Smooth muscle cell (in vitro differentiated cells): ENCODE data around the gene SPPL2B. TPM values are rescaled to one million over a fixed set of nuclear protein-coding genes. Genes with fewer than 3 reads are reported as not detected.

Experiments used
- DNase-seq: peaks from one replicate; lab custom pipeline; 2025; ENCODE audit not compliant: unreplicated experiment; lab: John Stamatoyannopoulos, UW
- H2AFZ ChIP-seq: fragments of 200-600 bp; sonication (generic); 2 replicates; pipeline ENCODE4 v1.6.0; 2016; ENCODE audit warnings: antibody characterized with exemption, low read depth, mild to moderate bottlenecking
- H3F3A ChIP-seq: fragments of 200-600 bp; sonication (generic); 2 replicates; pipeline ENCODE4 v1.6.0; 2017; ENCODE audit warnings: antibody characterized with exemption, low read depth
- H3K27ac ChIP-seq: fragments of 200-600 bp; sonication (generic); 2 replicates; pipeline ENCODE4 v1.5.1; 2016; ENCODE audit warnings: low read depth, mild to moderate bottlenecking
- H3K27me3 ChIP-seq: fragments of 200-600 bp; sonication (generic); 2 replicates; pipeline ENCODE4 v1.6.1; 2016; ENCODE audit warnings: low read depth, mild to moderate bottlenecking
- H3K36me3 ChIP-seq: fragments of 200-600 bp; sonication (generic); 2 replicates; pipeline ENCODE4 v1.5.1; 2016; ENCODE audit warnings: low read depth
- H3K4me1 ChIP-seq: fragments of 200-600 bp; sonication (generic); 2 replicates; pipeline ENCODE4 v1.5.1; 2016; ENCODE audit warnings: low read depth
- H3K4me2 ChIP-seq: fragments of 200-600 bp; sonication (generic); 2 replicates; pipeline ENCODE4 v1.6.0; 2016; ENCODE audit warnings: mild to moderate bottlenecking
- H3K4me3 ChIP-seq: fragments of 200-600 bp; sonication (generic); 2 replicates; pipeline ENCODE4 v1.5.1; 2016; ENCODE audit warnings: mild to moderate bottlenecking
- H3K79me2 ChIP-seq: fragments of 200-600 bp; sonication (generic); 2 replicates; pipeline ENCODE4 v1.6.0; 2016; ENCODE audit warnings: low read depth, mild to moderate bottlenecking
- H3K9ac ChIP-seq: fragments of 200-600 bp; sonication (generic); 2 replicates; pipeline ENCODE4 v1.6.0; 2016; ENCODE audit warnings: low read depth
- H3K9me3 ChIP-seq: fragments of 200-600 bp; sonication (generic); replicated peaks from 2 replicates; pipeline ENCODE4 v1.5.1; 2016; ENCODE audit warnings: low read depth
- H4K20me1 ChIP-seq: fragments of 200-600 bp; sonication (generic); 2 replicates; pipeline ENCODE4 v1.6.0; 2016; ENCODE audit warnings: low read depth
- WGBS: methylation state at CpG from one replicate; pipeline ENCODE4 v1.1.7; 2016; ENCODE audit warnings: low lambda C conversion rate; 5-methylcytosine and 5-hydroxymethylcytosine counted together
- polyA plus RNA-seq: library from polyadenylated mRNA; unstranded; fragments of >200 nt; fragmentation: Nextera tagmentation; extraction: Ambion mirVana; gene quantifications from 2 replicates; pipeline ENCODE4 v1.2.1, GENCODE V29; 2016
- total RNA-seq: library from RNA; depleted of rRNA; stranded (reverse); fragments of >200 nt; gene quantifications from 2 replicates; pipeline ENCODE4 v1.2.3, GENCODE V29; 2014
- TF ChIP-seq, protein P1 (sequence below): fragments of 200-600 bp; sonication (generic); IDR thresholded peaks from 2 replicates; pipeline ENCODE4 v1.5.1; 2017; ENCODE audit warnings: borderline replicate concordance, mild to moderate bottlenecking, antibody characterized with exemption; ENCODE audit not compliant: insufficient read depth, poor library complexity, severe bottlenecking

Gene SPPL2B
- total and polyA plus RNA-seq, 2 experiments from 2014 or later = 53.6 to 54.7 TPM

DNA sequence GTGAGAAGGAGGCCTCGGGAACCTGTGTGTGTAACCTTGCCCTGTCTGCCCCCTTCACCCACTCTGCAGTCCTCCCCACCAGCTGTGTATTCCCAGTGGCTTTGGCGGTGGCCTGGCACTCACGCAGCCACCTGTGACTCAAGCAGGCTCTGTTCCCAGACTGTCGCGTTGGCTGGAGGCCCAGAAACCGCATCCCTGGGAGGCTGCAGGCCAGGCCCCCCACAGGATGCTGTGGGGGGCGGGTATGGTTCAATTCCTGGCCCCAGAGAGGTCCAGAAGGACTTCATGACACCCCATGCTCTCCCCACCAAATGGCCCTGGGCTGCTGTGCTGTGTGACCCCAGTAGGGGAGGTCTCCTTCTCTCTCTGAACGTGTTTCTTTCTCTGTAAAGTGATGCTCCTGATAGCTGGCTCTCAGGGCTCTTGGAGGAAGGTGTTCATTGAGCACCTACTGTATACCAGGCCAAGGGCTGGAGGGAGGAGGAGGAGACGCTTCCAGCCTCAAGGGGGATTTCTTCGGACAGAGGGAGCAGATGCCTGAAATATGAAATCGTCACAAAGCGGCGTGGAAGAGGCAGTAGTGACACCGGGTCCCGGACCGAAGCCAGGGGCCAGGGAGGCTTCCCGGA, 18.6 kb upstream of the SPPL2B start:
- Histone ChIP-seq H3K4me3 (no peak overlapping the region), H3K9ac (no peak overlapping the region), H4K20me1 (no peaks in the 10 kb centered on the region), H3K27me3 (peaks cover 16% of the 10 kb centered on the region), H3K36me3 (no peaks in the 10 kb centered on the region), H3K4me2 (no peak overlapping the region), H3K79me2 (no peaks in the 10 kb centered on the region), H3K4me1 (no peaks in the 10 kb centered on the region), H2AFZ (no peak overlapping the region), H3K9me3 (no peaks in the 10 kb centered on the region), H3K27ac (no peak overlapping the region), H3F3A (no peaks in the 10 kb centered on the region)
- whole genome bisulfite sequencing = 79% methylated on average over 17 of the region's 17 CpGs
- no peak for DNase-seq
- TF ChIP-seq, protein P1, sequence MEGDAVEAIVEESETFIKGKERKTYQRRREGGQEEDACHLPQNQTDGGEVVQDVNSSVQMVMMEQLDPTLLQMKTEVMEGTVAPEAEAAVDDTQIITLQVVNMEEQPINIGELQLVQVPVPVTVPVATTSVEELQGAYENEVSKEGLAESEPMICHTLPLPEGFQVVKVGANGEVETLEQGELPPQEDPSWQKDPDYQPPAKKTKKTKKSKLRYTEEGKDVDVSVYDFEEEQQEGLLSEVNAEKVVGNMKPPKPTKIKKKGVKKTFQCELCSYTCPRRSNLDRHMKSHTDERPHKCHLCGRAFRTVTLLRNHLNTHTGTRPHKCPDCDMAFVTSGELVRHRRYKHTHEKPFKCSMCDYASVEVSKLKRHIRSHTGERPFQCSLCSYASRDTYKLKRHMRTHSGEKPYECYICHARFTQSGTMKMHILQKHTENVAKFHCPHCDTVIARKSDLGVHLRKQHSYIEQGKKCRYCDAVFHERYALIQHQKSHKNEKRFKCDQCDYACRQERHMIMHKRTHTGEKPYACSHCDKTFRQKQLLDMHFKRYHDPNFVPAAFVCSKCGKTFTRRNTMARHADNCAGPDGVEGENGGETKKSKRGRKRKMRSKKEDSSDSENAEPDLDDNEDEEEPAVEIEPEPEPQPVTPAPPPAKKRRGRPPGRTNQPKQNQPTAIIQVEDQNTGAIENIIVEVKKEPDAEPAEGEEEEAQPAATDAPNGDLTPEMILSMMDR = no peak

DNA sequence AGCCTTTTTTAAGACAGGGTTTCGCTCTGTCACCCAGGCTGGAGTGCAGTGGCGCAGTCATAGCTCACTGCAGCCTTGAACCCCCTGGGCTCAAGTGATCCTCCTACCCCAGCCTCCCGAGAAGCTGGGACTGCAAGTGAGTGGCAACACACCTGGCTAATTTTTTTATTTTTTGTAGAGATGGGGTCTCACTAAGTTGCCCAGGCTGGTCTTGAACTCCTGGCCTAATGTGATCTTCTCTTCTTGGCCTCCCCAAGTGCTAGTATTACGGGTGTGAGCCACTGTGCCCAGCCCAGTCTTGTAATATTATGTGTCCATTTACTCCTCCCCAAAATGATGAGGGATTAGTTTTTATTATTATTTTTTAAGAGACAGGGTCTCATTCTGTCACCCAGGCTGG, 17.4 kb upstream of the SPPL2B start:
- TF ChIP-seq, protein P1 = no peak

DNA sequence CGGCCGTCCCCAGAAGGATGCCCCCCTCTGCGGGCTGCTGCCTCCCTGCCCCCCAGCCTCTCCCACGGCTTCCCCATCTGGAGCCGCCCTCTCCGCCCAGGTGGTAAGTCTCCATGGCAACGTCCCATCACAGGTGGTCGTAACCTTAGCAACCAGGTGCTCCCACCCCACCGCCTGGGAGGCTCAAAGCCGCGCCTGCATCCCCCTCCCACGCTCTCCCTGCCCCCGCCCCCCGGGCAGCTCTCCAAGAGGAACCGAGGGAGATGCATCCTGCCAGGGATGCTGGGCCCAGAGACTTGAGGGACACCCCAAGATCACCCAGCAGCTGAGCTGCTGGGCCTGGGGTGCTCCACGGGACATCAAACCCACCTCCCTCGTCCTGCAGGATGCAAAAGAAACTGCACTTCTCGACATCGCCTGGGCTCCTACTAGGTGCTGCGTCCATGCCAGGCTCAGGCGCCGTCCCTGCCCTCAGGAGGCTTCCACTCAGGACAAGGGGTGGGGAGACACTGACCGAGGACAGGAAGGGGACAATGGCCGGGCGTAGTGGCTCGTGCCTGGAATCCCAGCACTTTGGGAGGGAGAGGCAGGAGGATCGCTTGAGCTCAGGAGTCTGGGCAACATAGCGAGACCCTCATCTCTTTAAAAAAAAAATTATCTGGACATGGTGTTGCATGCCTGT, 15.5 kb upstream of the SPPL2B start:
- Histone ChIP-seq H2AFZ (no peak overlapping the region), H3K27me3 (peaks cover 5% of the 10 kb centered on the region), H3F3A (no peaks in the 10 kb centered on the region), H3K79me2 (no peaks in the 10 kb centered on the region), H4K20me1 (no peaks in the 10 kb centered on the region), H3K4me2 (no peak overlapping the region), H3K36me3 (no peaks in the 10 kb centered on the region), H3K27ac (no peak overlapping the region), H3K9ac (no peak overlapping the region), H3K9me3 (no peaks in the 10 kb centered on the region), H3K4me1 (no peaks in the 10 kb centered on the region), H3K4me3 (no peak overlapping the region)
- DNase-seq = no peak
- WGBS = 75% methylated on average over 16 of the region's 28 CpGs
- TF ChIP-seq, protein P1 = no peak

More for the DNA sequence above, 17.4 kb upstream of the SPPL2B start:
- Histone ChIP-seq H3K4me3 (no peak overlapping the region), H3K27me3 (peaks cover 16% of the 10 kb centered on the region), H2AFZ (no peak overlapping the region), H4K20me1 (no peaks in the 10 kb centered on the region), H3K9me3 (no peaks in the 10 kb centered on the region), H3K79me2 (no peaks in the 10 kb centered on the region), H3K36me3 (no peaks in the 10 kb centered on the region), H3K4me2 (no peak overlapping the region), H3K9ac (no peak overlapping the region), H3K27ac (no peak overlapping the region), H3K4me1 (no peaks in the 10 kb centered on the region), H3F3A (no peaks in the 10 kb centered on the region)
- DNase-seq = no peak
- WGBS = 98% methylated on average over 4 of the region's 4 CpGs
